ENCODE measurements around the gene FBXL4.

DNA sequence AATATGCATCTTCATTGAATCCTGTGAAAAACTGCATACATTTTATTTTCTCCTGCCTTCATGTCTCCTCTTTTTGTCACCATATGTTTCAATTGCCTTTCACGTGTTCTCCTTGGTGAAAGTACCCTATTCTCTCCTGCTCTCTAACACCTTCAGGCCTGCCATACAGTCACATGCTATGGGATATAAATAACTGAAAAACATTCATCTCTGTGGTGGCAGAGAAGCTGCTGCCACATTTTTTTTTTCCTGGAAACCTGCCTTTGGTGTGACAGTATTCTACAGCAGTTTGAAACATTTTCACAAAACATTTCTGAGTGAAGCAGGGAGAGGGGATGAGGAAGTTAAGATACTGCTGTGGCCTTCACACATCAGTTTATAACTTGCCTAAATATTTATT, 44.8 kb upstream of the FBXL4 start:
- TF ChIP-seq, protein P1, sequence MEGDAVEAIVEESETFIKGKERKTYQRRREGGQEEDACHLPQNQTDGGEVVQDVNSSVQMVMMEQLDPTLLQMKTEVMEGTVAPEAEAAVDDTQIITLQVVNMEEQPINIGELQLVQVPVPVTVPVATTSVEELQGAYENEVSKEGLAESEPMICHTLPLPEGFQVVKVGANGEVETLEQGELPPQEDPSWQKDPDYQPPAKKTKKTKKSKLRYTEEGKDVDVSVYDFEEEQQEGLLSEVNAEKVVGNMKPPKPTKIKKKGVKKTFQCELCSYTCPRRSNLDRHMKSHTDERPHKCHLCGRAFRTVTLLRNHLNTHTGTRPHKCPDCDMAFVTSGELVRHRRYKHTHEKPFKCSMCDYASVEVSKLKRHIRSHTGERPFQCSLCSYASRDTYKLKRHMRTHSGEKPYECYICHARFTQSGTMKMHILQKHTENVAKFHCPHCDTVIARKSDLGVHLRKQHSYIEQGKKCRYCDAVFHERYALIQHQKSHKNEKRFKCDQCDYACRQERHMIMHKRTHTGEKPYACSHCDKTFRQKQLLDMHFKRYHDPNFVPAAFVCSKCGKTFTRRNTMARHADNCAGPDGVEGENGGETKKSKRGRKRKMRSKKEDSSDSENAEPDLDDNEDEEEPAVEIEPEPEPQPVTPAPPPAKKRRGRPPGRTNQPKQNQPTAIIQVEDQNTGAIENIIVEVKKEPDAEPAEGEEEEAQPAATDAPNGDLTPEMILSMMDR (IDR thresholded peaks at IDR 0.05; ENCODE audit: poor library complexity, severe bottlenecking) = no peak
- TF ChIP-seq, protein P2, sequence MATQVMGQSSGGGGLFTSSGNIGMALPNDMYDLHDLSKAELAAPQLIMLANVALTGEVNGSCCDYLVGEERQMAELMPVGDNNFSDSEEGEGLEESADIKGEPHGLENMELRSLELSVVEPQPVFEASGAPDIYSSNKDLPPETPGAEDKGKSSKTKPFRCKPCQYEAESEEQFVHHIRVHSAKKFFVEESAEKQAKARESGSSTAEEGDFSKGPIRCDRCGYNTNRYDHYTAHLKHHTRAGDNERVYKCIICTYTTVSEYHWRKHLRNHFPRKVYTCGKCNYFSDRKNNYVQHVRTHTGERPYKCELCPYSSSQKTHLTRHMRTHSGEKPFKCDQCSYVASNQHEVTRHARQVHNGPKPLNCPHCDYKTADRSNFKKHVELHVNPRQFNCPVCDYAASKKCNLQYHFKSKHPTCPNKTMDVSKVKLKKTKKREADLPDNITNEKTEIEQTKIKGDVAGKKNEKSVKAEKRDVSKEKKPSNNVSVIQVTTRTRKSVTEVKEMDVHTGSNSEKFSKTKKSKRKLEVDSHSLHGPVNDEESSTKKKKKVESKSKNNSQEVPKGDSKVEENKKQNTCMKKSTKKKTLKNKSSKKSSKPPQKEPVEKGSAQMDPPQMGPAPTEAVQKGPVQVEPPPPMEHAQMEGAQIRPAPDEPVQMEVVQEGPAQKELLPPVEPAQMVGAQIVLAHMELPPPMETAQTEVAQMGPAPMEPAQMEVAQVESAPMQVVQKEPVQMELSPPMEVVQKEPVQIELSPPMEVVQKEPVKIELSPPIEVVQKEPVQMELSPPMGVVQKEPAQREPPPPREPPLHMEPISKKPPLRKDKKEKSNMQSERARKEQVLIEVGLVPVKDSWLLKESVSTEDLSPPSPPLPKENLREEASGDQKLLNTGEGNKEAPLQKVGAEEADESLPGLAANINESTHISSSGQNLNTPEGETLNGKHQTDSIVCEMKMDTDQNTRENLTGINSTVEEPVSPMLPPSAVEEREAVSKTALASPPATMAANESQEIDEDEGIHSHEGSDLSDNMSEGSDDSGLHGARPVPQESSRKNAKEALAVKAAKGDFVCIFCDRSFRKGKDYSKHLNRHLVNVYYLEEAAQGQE (IDR thresholded peaks at IDR 0.05; ENCODE audit: borderline replicate concordance) = no peak
- TF ChIP-seq MXI1 (conservative IDR thresholded peaks at IDR 0.05; ENCODE audit: poor library complexity, severe bottlenecking) (no peak), EP300 (conservative IDR thresholded peaks at IDR 0.05; ENCODE audit: poor library complexity, severe bottlenecking) (no peak), RAD21 (conservative IDR thresholded peaks at IDR 0.05) (no peak)
